ENCODE data around the gene APMAP.

DNA sequence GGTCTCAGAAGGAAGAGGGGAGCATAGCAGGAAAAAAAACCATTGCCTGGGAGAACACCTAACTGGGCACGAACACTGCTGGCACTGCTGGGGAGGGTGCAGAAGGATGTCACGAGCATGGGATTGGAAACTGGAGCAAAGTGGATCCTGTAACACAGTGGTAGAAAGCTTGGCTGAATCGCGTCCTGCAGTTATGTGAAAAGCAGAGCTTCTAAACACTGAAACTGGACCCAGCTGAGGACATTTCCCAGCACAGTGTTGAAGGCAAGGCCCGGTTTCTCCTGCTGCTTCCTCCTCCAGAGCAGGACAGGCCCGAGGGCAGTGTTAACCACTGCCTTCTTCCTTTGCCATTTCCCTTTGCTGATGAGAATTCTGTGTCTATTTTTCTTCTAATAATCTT is 6.7 kb downstream of the APMAP start:
- TF ChIP-seq, protein P1, sequence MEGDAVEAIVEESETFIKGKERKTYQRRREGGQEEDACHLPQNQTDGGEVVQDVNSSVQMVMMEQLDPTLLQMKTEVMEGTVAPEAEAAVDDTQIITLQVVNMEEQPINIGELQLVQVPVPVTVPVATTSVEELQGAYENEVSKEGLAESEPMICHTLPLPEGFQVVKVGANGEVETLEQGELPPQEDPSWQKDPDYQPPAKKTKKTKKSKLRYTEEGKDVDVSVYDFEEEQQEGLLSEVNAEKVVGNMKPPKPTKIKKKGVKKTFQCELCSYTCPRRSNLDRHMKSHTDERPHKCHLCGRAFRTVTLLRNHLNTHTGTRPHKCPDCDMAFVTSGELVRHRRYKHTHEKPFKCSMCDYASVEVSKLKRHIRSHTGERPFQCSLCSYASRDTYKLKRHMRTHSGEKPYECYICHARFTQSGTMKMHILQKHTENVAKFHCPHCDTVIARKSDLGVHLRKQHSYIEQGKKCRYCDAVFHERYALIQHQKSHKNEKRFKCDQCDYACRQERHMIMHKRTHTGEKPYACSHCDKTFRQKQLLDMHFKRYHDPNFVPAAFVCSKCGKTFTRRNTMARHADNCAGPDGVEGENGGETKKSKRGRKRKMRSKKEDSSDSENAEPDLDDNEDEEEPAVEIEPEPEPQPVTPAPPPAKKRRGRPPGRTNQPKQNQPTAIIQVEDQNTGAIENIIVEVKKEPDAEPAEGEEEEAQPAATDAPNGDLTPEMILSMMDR (IDR thresholded peaks at IDR 0.05) = no peak
- TF ChIP-seq POLR2A (IDR thresholded peaks at IDR 0.05) = no peak
